ENCODE measurements around the gene EIPR1.

The EIPR1 gene

GRCh38 chr2:3324036-3324386 lies 53.6 kb downstream of the EIPR1 start:
- DNase-seq (ENCODE audit: low read depth) = no peak

DNA sequence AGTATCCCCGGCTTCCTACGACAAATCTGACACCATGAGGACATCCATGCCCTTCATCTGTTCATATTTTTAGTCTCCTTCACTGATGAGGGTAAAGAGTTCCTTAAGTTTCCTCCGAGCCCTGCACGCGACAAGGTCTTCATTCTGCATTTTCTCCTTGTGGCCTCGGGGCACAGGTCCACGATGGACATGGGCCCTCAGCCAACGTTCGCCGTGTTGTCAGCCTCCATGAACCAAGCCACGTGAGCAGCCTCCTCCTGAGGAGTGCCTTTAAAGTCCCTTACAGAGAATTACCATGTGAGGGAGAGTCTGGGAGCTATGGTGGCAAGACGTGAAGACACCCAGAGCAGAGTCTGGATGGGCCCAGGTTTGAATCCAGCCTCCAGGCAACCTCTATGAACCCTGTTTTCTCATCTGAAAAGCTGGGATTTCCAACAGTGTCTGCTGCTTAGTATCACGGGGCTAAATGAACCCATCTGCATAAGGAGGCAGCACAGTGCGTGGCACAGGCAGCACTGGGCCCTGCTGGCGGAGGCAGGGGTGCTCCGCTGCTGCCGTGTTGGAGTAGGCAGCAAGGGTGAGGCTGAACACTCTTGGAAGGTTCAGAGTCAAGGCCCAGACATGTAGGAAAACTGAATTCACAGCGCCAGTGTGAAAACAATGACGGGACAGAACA lies 54.1 kb downstream of the EIPR1 start:
- DNase-seq (ENCODE audit: low read depth) = no peak

DNA sequence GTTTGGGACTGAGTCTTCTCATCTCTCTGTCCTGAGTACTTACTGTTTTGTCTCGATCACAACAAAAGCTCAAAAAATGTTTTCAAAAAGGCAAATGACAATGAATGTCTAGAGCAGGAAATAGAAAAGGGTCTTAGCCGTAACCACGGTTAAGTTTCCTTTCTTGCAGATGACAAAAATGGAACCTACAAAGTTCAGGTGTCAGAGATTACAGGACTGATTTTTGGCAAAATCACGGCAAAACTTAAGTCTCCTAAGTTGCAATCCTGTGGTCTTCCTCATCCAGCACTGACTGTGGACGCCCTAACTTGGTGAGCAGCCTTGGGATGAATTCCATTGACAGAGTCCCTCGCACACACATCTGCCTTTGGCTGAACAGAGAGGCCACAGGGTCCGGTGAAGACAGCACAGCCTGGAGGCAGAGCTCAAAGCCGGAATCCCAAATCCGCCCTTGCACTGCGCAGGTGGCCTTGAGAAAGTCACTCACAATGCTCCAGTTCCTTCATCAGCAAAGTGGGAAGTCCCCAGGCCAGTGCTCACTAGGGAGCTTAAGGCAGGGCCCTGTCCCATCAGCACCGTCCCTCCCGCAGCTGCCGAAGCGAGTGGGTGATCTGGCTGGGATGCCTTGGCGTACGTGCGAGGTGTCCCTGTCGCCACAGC lies 55.2 kb downstream of the EIPR1 start:
- DNase-seq (ENCODE audit: low read depth) = no peak

DNA sequence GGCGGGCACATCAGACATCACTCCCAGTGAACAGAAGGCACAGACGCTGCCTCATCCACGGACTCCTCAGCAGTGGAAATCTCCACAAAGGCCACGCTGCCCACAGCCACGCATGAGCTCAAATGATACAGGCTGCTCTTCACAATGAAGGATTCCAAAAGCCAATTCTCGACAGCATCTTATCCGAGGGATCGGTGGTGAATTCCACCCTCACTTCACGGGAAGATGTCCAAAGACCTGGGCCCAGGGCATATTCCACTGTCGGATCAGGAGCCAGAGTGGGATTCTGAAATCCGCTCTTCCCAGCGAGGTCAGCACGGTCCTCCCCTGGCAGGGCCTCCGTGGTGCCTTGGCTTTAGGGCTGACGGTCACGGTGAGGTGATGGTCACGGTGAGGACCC lies 55.8 kb downstream of the EIPR1 start:
- no peak for DNase-seq (ENCODE audit: low read depth)

DNA sequence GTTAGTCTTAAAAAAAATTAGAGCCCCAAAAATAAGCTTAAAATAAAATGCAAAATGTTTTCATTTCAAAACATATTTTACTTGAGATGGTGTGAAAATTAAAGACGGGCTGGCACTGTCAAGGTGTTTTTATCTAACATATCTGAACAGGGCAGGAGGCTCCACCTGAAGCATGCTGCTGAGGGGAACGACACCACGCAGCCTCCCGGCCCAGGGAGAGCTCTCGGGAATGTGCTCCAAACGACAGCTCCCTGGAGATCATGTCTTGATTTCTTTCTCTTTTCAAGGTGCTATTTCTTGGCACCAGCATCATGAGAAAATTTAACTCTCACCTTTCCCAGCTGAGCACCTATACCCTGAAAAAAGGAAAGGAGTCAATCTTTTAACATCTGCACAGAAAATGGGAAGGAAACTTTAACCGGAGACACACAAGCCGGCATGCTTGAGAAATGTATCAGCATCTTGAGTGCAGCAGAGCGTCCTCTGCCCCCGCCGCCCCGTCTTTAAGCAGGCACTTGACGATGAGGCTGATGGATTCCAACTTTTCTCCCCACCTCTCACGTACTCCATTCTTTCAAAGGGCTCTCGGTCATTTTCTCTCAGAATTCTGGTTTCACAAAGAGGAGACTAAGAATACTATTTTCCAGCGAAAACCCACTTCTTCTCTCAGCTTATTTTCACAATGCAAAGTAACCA lies 56.6 kb downstream of the EIPR1 start:
- no peak for DNase-seq (ENCODE audit: low read depth)

- no peak for DNase-seq (ENCODE audit: low read depth)
These were observed 57.7 kb downstream of the EIPR1 start for GRCh38 chr2:3319745-3320566.

- DNase-seq (ENCODE audit: low read depth) = no peak
These were observed 58.5 kb downstream of the EIPR1 start for GRCh38 chr2:3319134-3319533.

- DNase-seq (ENCODE audit: low read depth) = no peak
These were observed 59.6 kb downstream of the EIPR1 start for GRCh38 chr2:3317871-3318590.

DNA sequence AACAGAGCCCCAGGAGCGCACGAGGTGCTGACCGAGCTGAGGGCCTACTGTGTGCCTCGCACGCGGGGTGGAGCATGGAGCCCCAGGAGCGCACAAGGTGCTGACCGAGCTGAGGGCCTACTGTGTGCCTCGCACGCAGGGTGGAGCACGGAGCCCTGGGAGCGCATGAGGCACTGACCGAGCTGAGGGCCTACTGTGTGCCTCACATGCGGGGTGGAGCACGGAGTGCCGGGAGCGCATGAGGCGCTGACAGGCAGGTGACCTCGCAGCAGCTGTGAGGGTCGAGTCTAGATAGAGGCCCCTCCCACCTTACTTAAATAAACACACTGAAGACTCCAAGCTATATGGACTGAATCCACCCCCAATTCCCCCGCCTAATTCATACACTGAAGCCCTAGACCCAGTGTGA lies 60.3 kb downstream of the EIPR1 start:
- DNase-seq (ENCODE audit: low read depth) = no peak

- no peak for DNase-seq (ENCODE audit: low read depth)
These were observed 61.0 kb downstream of the EIPR1 start for GRCh38 chr2:3316456-3317276.

DNA sequence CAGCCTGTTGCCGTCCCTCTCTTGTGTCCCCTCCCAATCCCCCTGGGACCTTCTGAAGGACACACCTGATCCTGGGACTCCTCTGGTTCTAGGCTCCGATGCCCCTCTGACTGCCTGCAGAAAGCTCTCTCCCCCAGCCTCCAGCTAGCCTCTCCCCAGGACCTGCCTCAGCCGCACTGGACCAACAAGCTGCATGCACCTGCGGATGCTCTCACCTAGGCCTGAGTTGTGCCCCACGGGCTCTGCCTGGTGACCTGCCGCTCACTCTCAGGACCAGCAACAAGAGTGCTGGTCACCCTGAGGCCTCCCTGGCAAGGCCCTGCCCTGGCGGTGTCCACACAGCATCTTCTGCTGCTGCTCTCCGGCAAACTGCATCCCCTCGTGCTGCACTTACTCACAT lies 63.0 kb downstream of the EIPR1 start:
- DNase-seq (ENCODE audit: low read depth) = no peak

- DNase-seq (ENCODE audit: low read depth) = no peak
These were observed 63.7 kb downstream of the EIPR1 start for GRCh38 chr2:3313781-3314375.

DNA sequence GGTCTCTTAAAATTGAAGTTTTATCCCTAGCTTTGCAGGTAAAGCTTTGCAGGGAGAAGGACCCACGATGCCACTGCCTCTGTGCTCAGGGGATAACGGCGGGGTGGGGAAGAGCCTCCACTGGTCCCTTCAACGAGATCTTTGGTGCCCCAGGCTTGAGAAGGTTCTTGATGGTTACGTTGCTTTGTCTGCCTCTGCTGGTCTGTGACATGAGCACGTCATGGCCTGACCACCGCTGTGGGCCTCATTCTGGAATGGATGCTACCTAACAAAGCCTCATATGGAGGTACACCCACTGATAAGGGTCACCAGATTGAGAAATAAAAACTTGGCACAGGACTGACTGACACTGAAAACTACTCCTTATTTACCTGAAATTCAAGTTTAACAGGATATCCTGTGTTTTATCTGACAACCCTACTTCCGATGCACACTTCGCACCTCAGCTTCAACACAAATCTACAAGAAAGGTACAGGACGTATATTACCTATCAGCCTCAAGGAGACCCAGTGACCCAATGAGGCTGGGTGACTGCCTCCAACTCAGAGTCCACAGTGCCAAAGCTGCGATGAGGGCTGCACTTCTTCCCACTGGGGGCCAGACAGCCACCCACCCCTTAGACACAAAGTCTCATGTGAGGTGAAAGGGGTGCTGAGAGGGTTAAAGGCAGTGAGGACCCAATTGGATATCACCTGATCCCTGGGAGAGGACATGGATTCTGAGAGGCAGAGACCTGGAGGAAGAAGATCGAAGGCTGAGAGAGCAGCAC lies 64.9 kb downstream of the EIPR1 start:
- DNase-seq (ENCODE audit: low read depth) = no peak

GRCh38 chr2:3311601-3312000 lies 66.0 kb downstream of the EIPR1 start:
- DNase-seq (ENCODE audit: low read depth) = no peak

DNA sequence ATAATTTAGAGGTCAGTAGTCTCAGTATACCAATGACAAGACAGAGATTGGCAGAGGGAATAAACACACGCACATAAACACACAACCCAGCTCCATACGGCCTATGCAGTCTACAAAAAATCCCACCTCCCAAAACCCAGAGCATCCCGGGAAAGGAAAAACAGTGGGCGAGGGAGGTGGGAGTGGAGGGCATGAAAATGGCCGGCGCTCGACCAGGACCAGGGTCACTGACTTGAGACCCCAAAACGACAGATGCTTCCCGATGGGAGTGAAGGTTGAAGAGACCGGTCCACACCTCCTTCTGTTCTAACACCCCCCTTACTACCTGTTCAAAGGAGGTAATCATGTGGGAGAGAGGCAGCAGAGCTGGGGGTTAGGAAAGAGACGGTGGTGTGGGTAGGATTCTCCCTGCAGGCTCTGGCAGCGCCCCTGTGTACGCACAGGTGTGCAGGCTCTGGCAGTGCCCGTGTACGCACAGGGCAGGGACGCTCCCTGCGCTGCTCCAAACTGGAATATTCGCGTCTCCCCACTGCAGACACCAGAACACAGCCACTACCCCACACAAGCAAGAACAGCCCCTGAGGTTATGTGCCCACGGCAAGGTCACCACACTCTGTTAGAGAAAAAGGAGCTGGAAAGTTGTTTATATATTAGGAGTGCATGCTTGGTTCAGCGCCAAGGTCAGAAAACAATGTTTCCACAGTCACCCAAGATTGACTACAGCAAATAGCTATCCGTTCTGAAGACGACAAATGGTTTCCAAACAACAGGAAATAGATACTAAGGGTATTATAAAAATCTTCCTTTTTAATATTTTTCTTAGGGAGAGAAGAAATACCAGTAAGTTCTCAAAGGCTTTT lies 67.9 kb downstream of the EIPR1 start:
- no peak for DNase-seq (ENCODE audit: low read depth)

- DNase-seq (ENCODE audit: low read depth) = no peak
These were observed 69.7 kb downstream of the EIPR1 start for GRCh38 chr2:3307901-3308300.

DNA sequence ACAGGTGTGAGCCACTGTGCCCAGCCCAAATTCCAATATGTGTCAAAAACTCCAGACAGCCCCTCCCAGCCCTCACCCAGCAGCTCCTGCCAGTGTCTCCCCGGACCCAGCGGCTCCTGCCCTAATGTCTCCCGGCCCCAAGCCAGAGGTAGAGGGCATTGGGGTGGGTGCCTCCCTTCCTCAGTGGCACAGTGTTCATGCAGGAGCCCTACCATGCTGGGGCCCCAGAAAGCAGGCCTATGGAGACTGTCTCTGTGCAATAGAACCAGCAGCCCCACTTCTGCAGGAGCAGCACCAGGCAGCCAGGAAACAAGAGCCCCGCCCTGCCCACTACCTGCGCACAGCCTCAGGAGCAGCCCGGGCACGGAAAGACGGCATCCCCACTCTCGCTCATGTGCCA lies 70.4 kb downstream of the EIPR1 start:
- no peak for DNase-seq (ENCODE audit: low read depth)

DNA sequence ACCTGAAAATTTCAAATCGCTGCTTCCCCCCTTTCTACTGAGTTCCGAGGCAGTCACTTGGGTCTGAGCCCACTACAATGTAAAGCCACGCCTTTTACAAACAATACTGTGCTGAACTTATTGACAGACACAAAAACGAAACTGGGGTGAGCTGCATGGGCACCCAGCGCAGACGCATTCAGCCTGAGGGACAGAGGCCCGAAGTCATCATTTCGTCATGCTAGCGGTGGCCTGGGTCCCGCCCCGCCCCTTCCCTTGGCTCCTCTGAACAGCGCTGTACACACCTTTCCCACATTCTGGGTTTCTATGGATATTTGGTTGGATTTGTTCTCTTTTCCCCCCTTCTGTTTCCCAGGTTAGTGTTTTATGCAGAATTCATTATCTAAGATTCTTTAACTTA lies 71.7 kb downstream of the EIPR1 start:
- DNase-seq (ENCODE audit: low read depth) = no peak

DNA sequence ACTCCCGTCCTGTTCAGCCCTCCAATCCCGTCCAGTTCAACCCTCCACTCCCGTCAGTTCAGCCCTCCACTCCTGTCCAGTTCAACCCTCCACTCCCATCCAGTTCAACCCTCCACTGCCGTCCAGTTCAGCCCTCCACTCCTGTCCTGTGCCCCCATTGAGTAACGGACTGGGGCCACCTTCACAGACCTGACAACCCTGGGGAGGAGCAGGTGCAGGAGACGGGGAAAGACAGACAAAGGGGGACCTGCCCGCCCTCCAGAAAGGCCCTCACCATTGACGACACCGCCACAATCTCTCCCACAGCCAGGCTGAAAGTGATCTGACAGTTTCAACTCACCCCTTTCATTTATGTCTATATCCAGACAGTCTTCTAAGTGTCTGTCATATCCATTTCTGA lies 72.2 kb downstream of the EIPR1 start:
- DNase-seq (ENCODE audit: low read depth) = no peak
